ENCODE measurements around the gene PCBD2. TPM values are rescaled to one million over a fixed set of nuclear protein-coding genes. Genes with fewer than 3 reads are reported as not detected.

Gene PCBD2
- total RNA-seq, 2 experiments from 2014 or later = 13.4 to 13.7 TPM

GRCh38 chr5:134913795-134914194 is 8.9 kb downstream of the PCBD2 start:
- Mint-ChIP-seq H3K36me3 (peaks cover 17% of the 10 kb centered on the region), H3K4me1 (peaks cover 18% of the 10 kb centered on the region), H3K27me3 (no peaks in the 10 kb centered on the region), H3K9me3 (ENCODE audit: low read depth) (no peaks in the 10 kb centered on the region), H3K27ac (no peak overlapping the region), H3K4me3 (no peak overlapping the region)
- no peak for ATAC-seq
- CTCF ChIA-PET = interaction anchor here (2.3 kb wide), 1 partner anchor 9 kb away, joined by 9 read pairs; the partner anchor contains the start of gene PCBD2
- no peak for DNase-seq

- peaks cover 16% of the 10 kb centered on the region for H3K36me3 Mint-ChIP-seq
- no peak overlapping the region for H3K27ac Mint-ChIP-seq
- H3K4me3 Mint-ChIP-seq = no peak overlapping the region
- H3K9me3 Mint-ChIP-seq (ENCODE audit: low read depth) = no peaks in the 10 kb centered on the region
- DNase-seq = no peak
- no peaks in the 10 kb centered on the region for H3K27me3 Mint-ChIP-seq
- ATAC-seq = no peak
- H3K4me1 Mint-ChIP-seq = peaks cover 21% of the 10 kb centered on the region
- CTCF ChIA-PET = interaction anchor here (1.1 to 5.0 kb wide), 9 partner anchors 12 to 509 kb away, joined by 3 to 24 read pairs (median 3); partner anchors contain the start of gene PCBD2
Measured at GRCh38 chr5:134917070-134917815, 12.3 kb downstream of the PCBD2 start.

GRCh38 chr5:134918861-134919260 is 13.9 kb downstream of the PCBD2 start:
- no peaks in the 10 kb centered on the region for H3K9me3 Mint-ChIP-seq (ENCODE audit: low read depth)
- no peak for ATAC-seq
- H3K27ac Mint-ChIP-seq = peak overlapping the region; percentile 10

GRCh38 chr5:134920848-134921575 is 16.1 kb downstream of the PCBD2 start:
- H3K4me1 Mint-ChIP-seq = peaks cover 21% of the 10 kb centered on the region
- no peaks in the 10 kb centered on the region for H3K27me3 Mint-ChIP-seq
- DNase-seq (no peak), ATAC-seq (no peak)
- no peaks in the 10 kb centered on the region for H3K9me3 Mint-ChIP-seq (ENCODE audit: low read depth)
- H3K36me3 Mint-ChIP-seq = peaks cover 15% of the 10 kb centered on the region
- no peak overlapping the region for H3K4me3 Mint-ChIP-seq
- CTCF ChIA-PET = interaction anchor here (5.0 kb wide), 1 partner anchor 15 kb away, joined by 24 read pairs; the partner anchor contains the start of gene PCBD2
- H3K27ac Mint-ChIP-seq = peak overlapping the region; percentile 39

More at GRCh38 chr5:134918861-134919260, 13.9 kb downstream of the PCBD2 start:
- no peak overlapping the region for H3K4me3 Mint-ChIP-seq
- peaks cover 18% of the 10 kb centered on the region for H3K36me3 Mint-ChIP-seq
- CTCF ChIA-PET = interaction anchor here (0.7 to 5.0 kb wide), 2 partner anchors 10 to 13 kb away, joined by 3 to 24 read pairs; partner anchors contain the start of gene PCBD2
- no peak for DNase-seq
- H3K4me1 Mint-ChIP-seq = peaks cover 21% of the 10 kb centered on the region
- no peaks in the 10 kb centered on the region for H3K27me3 Mint-ChIP-seq

DNA sequence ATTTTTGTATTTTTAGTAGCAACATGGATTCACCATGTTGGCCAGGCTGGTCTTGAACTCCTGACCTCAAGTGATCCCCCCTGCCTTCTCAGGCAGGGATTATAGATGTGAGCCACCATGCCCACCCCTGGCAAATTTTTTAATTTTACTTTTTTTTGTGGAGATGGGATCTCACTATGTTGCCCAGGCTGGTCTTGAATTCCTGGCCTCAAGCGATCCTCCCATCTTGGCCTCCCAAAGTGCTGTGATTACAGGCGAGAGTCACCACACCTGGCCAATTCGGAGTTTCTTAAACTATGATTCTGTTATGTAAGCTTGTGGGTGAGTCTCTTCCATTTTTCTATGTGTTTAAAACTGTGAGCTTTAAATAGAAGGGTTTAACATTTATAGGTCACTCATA is 27.6 kb downstream of the PCBD2 start:
- no peak overlapping the region for H3K4me3 Mint-ChIP-seq
- H3K9me3 Mint-ChIP-seq (ENCODE audit: low read depth) = no peaks in the 10 kb centered on the region
- no peak for DNase-seq
- no peaks in the 10 kb centered on the region for H3K4me1 Mint-ChIP-seq
- peaks cover 11% of the 10 kb centered on the region for H3K36me3 Mint-ChIP-seq
- H3K27ac Mint-ChIP-seq = no peak overlapping the region
- ATAC-seq = no peak
- no peaks in the 10 kb centered on the region for H3K27me3 Mint-ChIP-seq
- CTCF ChIA-PET = interaction anchor here (0.5 to 1.9 kb wide), 3 partner anchors 28 to 259 kb away, joined by 3 to 4 read pairs (median 4); no protein-coding TSS in a partner anchor

DNA sequence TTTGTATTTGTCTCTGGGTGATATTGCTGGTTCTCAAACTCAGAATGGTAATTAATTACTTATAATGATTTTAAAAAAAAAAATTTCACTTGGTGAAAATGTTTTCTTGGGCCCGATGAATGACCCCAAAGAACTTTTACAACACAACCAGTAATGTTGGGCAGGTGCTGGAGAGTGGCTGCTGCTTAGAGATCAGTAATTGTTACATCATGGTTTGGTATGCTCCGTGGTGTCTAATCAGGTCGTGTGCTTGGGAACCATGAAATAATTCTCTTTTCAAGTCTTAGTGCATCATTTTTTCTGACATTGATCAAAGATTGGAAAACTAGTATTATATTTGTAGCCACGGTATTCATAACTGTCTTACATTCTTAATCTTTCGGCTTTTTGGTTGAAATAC is 29.3 kb downstream of the PCBD2 start:
- CTCF ChIA-PET = interaction anchor here (1.4 kb wide), 1 partner anchor 57 kb away, joined by 3 read pairs; no protein-coding TSS in a partner anchor

GRCh38 chr5:134935711-134936602 is 31.0 kb downstream of the PCBD2 start:
- CTCF ChIA-PET = interaction anchor here (0.6 kb wide), 1 partner anchor 219 kb away, joined by 3 read pairs; no protein-coding TSS in a partner anchor
- DNase-seq (no peak), ATAC-seq (no peak)
- Mint-ChIP-seq H3K9me3 (ENCODE audit: low read depth) (no peaks in the 10 kb centered on the region), H3K4me3 (no peak overlapping the region), H3K4me1 (no peaks in the 10 kb centered on the region), H3K36me3 (peaks cover 7% of the 10 kb centered on the region), H3K27ac (no peak overlapping the region), H3K27me3 (no peaks in the 10 kb centered on the region)

More for the DNA sequence above, 29.3 kb downstream of the PCBD2 start:
- peaks cover 7% of the 10 kb centered on the region for H3K36me3 Mint-ChIP-seq
- no peaks in the 10 kb centered on the region for H3K27me3 Mint-ChIP-seq
- H3K9me3 Mint-ChIP-seq (ENCODE audit: low read depth) = no peaks in the 10 kb centered on the region
- H3K27ac Mint-ChIP-seq = no peak overlapping the region
- DNase-seq = no peak
- no peaks in the 10 kb centered on the region for H3K4me1 Mint-ChIP-seq
- no peak for ATAC-seq
- no peak overlapping the region for H3K4me3 Mint-ChIP-seq

GRCh38 chr5:134937526-134937925 is 32.6 kb downstream of the PCBD2 start:
- Mint-ChIP-seq H3K9me3 (ENCODE audit: low read depth) (no peaks in the 10 kb centered on the region), H3K36me3 (peaks cover 2% of the 10 kb centered on the region), H3K4me1 (no peaks in the 10 kb centered on the region), H3K4me3 (no peak overlapping the region), H3K27me3 (no peaks in the 10 kb centered on the region), H3K27ac (no peak overlapping the region)
- DNase-seq (no peak), ATAC-seq (no peak)
- CTCF ChIA-PET = no interaction called here

DNA sequence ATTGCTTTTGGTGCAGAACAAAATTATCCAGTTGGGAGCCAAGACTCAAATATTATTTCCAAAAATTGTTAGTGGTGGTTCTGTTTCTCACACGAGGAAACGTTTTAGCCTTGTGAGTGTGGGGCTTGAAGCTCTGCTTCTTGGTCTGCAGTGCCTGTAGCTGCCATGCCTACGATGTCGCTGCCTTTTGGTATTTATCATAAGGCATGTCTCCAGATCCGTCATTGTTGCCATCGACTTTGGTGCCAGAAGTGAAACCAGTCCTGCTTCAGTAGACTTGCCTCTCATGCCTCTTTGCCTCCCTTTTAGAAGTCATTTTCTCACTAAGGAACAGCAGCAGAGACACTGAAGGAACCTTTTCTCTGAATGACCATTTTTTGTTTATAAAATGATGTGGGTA is 33.1 kb downstream of the PCBD2 start:
- DNase-seq = no peak
- Mint-ChIP-seq H3K27ac (no peak overlapping the region), H3K36me3 (peaks cover 2% of the 10 kb centered on the region), H3K27me3 (no peaks in the 10 kb centered on the region), H3K4me3 (no peak overlapping the region), H3K4me1 (no peaks in the 10 kb centered on the region), H3K9me3 (ENCODE audit: low read depth) (no peaks in the 10 kb centered on the region)
- CTCF ChIA-PET = no interaction called here
- no peak for ATAC-seq

- Mint-ChIP-seq H3K9me3 (ENCODE audit: low read depth) (no peaks in the 10 kb centered on the region), H3K27me3 (no peaks in the 10 kb centered on the region), H3K4me3 (no peak overlapping the region), H3K4me1 (no peaks in the 10 kb centered on the region), H3K27ac (no peak overlapping the region), H3K36me3 (peaks cover 2% of the 10 kb centered on the region)
- no peak for DNase-seq
- CTCF ChIA-PET = interaction anchor here (0.6 kb wide), 1 partner anchor 463 kb away, joined by 4 read pairs; no protein-coding TSS in a partner anchor
- ATAC-seq = no peak
Measured at GRCh38 chr5:134939500-134939899, 34.6 kb downstream of the PCBD2 start.

DNA sequence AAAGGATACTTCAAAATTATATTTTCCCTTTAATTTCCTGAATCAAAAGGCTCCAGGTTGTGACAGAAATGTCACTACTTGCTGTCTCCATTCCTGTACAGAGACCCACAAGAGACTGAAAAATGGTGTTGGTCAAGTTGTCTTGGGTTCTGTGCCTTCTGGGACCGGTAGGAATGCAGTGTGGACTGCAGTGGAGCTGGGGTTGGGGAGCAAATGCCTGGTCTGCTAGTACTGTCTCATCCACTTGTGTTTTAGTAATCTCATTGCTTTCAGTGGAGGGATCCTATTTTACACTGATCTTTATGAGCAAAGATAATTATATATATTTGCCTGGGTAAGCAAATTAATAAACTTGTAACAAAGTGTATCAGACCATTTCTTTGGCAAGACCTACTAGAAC is 38.6 kb downstream of the PCBD2 start:
- Mint-ChIP-seq H3K36me3 (peaks cover 2% of the 10 kb centered on the region), H3K4me3 (no peak overlapping the region), H3K4me1 (no peaks in the 10 kb centered on the region), H3K9me3 (ENCODE audit: low read depth) (no peaks in the 10 kb centered on the region), H3K27me3 (no peaks in the 10 kb centered on the region), H3K27ac (no peak overlapping the region)
- CTCF ChIA-PET = no interaction called here
- ATAC-seq (no peak), DNase-seq (no peak)

- peaks cover 2% of the 10 kb centered on the region for H3K36me3 Mint-ChIP-seq
- no peaks in the 10 kb centered on the region for H3K4me1 Mint-ChIP-seq
- H3K27ac Mint-ChIP-seq = no peak overlapping the region
- H3K9me3 Mint-ChIP-seq (ENCODE audit: low read depth) = no peaks in the 10 kb centered on the region
- H3K27me3 Mint-ChIP-seq = no peaks in the 10 kb centered on the region
- CTCF ChIA-PET = no interaction called here
- ATAC-seq (no peak), DNase-seq (no peak)
- no peak overlapping the region for H3K4me3 Mint-ChIP-seq
Measured at GRCh38 chr5:134944630-134945029, 39.7 kb downstream of the PCBD2 start.

- H3K9me3 Mint-ChIP-seq (ENCODE audit: low read depth) = no peaks in the 10 kb centered on the region
- no peak overlapping the region for H3K27ac Mint-ChIP-seq
- ATAC-seq (no peak), DNase-seq (no peak)
- H3K27me3 Mint-ChIP-seq = no peaks in the 10 kb centered on the region
- peaks cover 2% of the 10 kb centered on the region for H3K36me3 Mint-ChIP-seq
- no peak overlapping the region for H3K4me3 Mint-ChIP-seq
- no peaks in the 10 kb centered on the region for H3K4me1 Mint-ChIP-seq
- CTCF ChIA-PET = no interaction called here
Measured at GRCh38 chr5:134945041-134945440, 40.1 kb downstream of the PCBD2 start.
